ENCODE measurements around the gene CRABP2.

DNA sequence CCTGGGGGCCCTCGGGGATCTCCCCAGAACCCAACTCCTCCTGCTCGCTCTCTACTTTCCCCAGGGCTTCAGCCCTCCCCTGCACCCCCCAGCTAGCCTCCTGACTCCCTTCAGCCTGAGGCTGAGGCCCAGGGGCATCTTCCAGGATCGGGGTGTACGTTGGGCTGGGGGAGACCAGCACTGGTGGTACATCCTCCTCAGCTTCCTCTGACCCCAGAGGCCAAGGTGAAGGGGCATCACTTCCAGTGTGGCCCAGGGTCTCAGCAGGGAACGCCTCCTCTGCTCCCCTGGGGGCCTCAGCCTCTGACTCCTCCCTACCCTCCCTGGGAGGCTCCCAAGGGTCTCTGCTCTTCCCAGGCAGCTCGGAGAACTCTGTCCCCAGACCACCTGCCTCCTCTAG, 35.0 kb downstream of the CRABP2 start:
- TF ChIP-seq CEBPB (IDR thresholded peaks at IDR 0.05; ENCODE audit: low read depth, low read length), result no peak
- TF ChIP-seq POLR2A (IDR thresholded peaks at IDR 0.05; ENCODE audit: low read depth, low read length), result no peak
- TF ChIP-seq RAD21 (IDR thresholded peaks at IDR 0.05; ENCODE audit: low read length), result no peak
- TF ChIP-seq, protein P1, sequence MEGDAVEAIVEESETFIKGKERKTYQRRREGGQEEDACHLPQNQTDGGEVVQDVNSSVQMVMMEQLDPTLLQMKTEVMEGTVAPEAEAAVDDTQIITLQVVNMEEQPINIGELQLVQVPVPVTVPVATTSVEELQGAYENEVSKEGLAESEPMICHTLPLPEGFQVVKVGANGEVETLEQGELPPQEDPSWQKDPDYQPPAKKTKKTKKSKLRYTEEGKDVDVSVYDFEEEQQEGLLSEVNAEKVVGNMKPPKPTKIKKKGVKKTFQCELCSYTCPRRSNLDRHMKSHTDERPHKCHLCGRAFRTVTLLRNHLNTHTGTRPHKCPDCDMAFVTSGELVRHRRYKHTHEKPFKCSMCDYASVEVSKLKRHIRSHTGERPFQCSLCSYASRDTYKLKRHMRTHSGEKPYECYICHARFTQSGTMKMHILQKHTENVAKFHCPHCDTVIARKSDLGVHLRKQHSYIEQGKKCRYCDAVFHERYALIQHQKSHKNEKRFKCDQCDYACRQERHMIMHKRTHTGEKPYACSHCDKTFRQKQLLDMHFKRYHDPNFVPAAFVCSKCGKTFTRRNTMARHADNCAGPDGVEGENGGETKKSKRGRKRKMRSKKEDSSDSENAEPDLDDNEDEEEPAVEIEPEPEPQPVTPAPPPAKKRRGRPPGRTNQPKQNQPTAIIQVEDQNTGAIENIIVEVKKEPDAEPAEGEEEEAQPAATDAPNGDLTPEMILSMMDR (conservative IDR thresholded peaks at IDR 0.05; ENCODE audit: low read depth, low read length), result no peak
